Smooth muscle cell (in vitro differentiated cells): ENCODE data around the gene ZNF235. TPM values are rescaled to one million over a fixed set of nuclear protein-coding genes. Genes with fewer than 3 reads are reported as not detected.

Experiments
- DNase-seq: peaks from one replicate; lab custom pipeline; 2025; ENCODE audit not compliant: unreplicated experiment; lab: John Stamatoyannopoulos, UW
- H2AFZ ChIP-seq: fragments of 200-600 bp; sonication (generic); 2 replicates; pipeline ENCODE4 v1.6.0; 2016; ENCODE audit warnings: antibody characterized with exemption, low read depth, mild to moderate bottlenecking
- H3F3A ChIP-seq: fragments of 200-600 bp; sonication (generic); 2 replicates; pipeline ENCODE4 v1.6.0; 2017; ENCODE audit warnings: antibody characterized with exemption, low read depth
- H3K27ac ChIP-seq: fragments of 200-600 bp; sonication (generic); 2 replicates; pipeline ENCODE4 v1.5.1; 2016; ENCODE audit warnings: low read depth, mild to moderate bottlenecking
- H3K27me3 ChIP-seq: fragments of 200-600 bp; sonication (generic); 2 replicates; pipeline ENCODE4 v1.6.1; 2016; ENCODE audit warnings: low read depth, mild to moderate bottlenecking
- H3K36me3 ChIP-seq: fragments of 200-600 bp; sonication (generic); 2 replicates; pipeline ENCODE4 v1.5.1; 2016; ENCODE audit warnings: low read depth
- H3K4me1 ChIP-seq: fragments of 200-600 bp; sonication (generic); 2 replicates; pipeline ENCODE4 v1.5.1; 2016; ENCODE audit warnings: low read depth
- H3K4me2 ChIP-seq: fragments of 200-600 bp; sonication (generic); 2 replicates; pipeline ENCODE4 v1.6.0; 2016; ENCODE audit warnings: mild to moderate bottlenecking
- H3K4me3 ChIP-seq: fragments of 200-600 bp; sonication (generic); 2 replicates; pipeline ENCODE4 v1.5.1; 2016; ENCODE audit warnings: mild to moderate bottlenecking
- H3K79me2 ChIP-seq: fragments of 200-600 bp; sonication (generic); 2 replicates; pipeline ENCODE4 v1.6.0; 2016; ENCODE audit warnings: low read depth, mild to moderate bottlenecking
- H3K9ac ChIP-seq: fragments of 200-600 bp; sonication (generic); 2 replicates; pipeline ENCODE4 v1.6.0; 2016; ENCODE audit warnings: low read depth
- H3K9me3 ChIP-seq: fragments of 200-600 bp; sonication (generic); replicated peaks from 2 replicates; pipeline ENCODE4 v1.5.1; 2016; ENCODE audit warnings: low read depth
- H4K20me1 ChIP-seq: fragments of 200-600 bp; sonication (generic); 2 replicates; pipeline ENCODE4 v1.6.0; 2016; ENCODE audit warnings: low read depth
- WGBS: methylation state at CpG from one replicate; pipeline ENCODE4 v1.1.7; 2016; ENCODE audit warnings: low lambda C conversion rate; 5-methylcytosine and 5-hydroxymethylcytosine counted together
- polyA plus RNA-seq: library from polyadenylated mRNA; unstranded; fragments of >200 nt; fragmentation: Nextera tagmentation; extraction: Ambion mirVana; gene quantifications from 2 replicates; pipeline ENCODE4 v1.2.1, GENCODE V29; 2016
- small RNA-seq: library from RNA; depleted of rRNA; stranded (forward); fragments of <200 nt; gene quantifications from one replicate; pipeline ENCODE3, GENCODE V24; 2014
- total RNA-seq: library from RNA; depleted of rRNA; stranded (reverse); fragments of >200 nt; gene quantifications from 2 replicates; pipeline ENCODE4 v1.2.3, GENCODE V29; 2014
- TF ChIP-seq, protein P1 (sequence below): fragments of 200-600 bp; sonication (generic); IDR thresholded peaks from 2 replicates; pipeline ENCODE4 v1.5.1; 2017; ENCODE audit warnings: borderline replicate concordance, mild to moderate bottlenecking, antibody characterized with exemption; ENCODE audit not compliant: insufficient read depth, poor library complexity, severe bottlenecking

The ZNF235 gene
- total and polyA plus RNA-seq, 2 experiments from 2014 or later, result 0.85 to 1.3 TPM

DNA sequence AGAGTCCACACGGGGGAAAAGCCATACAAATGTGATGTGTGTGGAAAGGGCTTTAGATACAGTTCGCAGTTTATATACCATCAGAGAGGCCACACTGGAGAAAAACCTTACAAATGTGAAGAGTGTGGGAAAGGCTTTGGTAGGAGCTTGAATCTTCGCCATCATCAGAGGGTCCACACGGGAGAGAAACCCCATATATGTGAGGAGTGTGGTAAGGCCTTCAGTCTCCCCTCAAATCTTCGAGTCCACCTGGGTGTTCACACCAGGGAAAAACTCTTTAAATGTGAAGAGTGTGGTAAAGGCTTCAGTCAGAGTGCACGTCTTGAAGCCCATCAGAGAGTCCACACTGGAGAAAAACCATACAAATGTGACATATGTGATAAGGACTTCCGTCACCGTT, 68.4 kb downstream of the ZNF235 start:
- H3K9me3 ChIP-seq, result peaks cover 17% of the 10 kb centered on the region
- DNase-seq, result no peak
- H3K4me3 ChIP-seq, result no peak overlapping the region
- 95% methylated on average over 8 of the region's 8 CpGs for WGBS
- no peaks in the 10 kb centered on the region for H3K79me2 ChIP-seq
- H3F3A ChIP-seq, result no peaks in the 10 kb centered on the region
- no peak overlapping the region for H3K4me2 ChIP-seq
- no peaks in the 10 kb centered on the region for H4K20me1 ChIP-seq
- peaks cover 57% of the 10 kb centered on the region for H3K36me3 ChIP-seq
- H3K27me3 ChIP-seq, result no peaks in the 10 kb centered on the region
- no peak overlapping the region for H3K9ac ChIP-seq
- TF ChIP-seq, protein P1, sequence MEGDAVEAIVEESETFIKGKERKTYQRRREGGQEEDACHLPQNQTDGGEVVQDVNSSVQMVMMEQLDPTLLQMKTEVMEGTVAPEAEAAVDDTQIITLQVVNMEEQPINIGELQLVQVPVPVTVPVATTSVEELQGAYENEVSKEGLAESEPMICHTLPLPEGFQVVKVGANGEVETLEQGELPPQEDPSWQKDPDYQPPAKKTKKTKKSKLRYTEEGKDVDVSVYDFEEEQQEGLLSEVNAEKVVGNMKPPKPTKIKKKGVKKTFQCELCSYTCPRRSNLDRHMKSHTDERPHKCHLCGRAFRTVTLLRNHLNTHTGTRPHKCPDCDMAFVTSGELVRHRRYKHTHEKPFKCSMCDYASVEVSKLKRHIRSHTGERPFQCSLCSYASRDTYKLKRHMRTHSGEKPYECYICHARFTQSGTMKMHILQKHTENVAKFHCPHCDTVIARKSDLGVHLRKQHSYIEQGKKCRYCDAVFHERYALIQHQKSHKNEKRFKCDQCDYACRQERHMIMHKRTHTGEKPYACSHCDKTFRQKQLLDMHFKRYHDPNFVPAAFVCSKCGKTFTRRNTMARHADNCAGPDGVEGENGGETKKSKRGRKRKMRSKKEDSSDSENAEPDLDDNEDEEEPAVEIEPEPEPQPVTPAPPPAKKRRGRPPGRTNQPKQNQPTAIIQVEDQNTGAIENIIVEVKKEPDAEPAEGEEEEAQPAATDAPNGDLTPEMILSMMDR, result no peak
- H3K4me1 ChIP-seq, result no peaks in the 10 kb centered on the region
- no peak overlapping the region for H3K27ac ChIP-seq
- no peak overlapping the region for H2AFZ ChIP-seq

Small RNAs within 50 kb of the gene (small RNA-seq; reads per million reads assigned to genes)
- not detected for gene NDUFA3P1

Other genes with a start within 250 kb of the ZNF235 start
- 2.4 and 3.2 TPM in 2 replicates for gene ZNF284, start 232.9 kb downstream of the ZNF235 start, total RNA-seq
- gene ZNF284, start 232.9 kb downstream of the ZNF235 start, polyA plus RNA-seq, result 0.91 and 1.3 TPM in 2 replicates
- gene ZNF224, start 210.7 kb downstream of the ZNF235 start, total RNA-seq, result 22.4 and 27.1 TPM in 2 replicates
- 7.3 and 19.1 TPM in 2 replicates for gene ZNF224, start 210.7 kb downstream of the ZNF235 start, polyA plus RNA-seq
- gene ZNF225, start 191.6 kb downstream of the ZNF235 start, total RNA-seq, result 3.3 and 6.8 TPM in 2 replicates
- 2.5 and 3.1 TPM in 2 replicates for gene ZNF225, start 191.6 kb downstream of the ZNF235 start, polyA plus RNA-seq
- 4.6 and 4.8 TPM in 2 replicates for gene ZNF234, start 163.5 kb downstream of the ZNF235 start, total RNA-seq
- gene ZNF234, start 163.5 kb downstream of the ZNF235 start, polyA plus RNA-seq, result 3.2 and 3.8 TPM in 2 replicates
- gene ZNF226, start 139.9 kb downstream of the ZNF235 start, total RNA-seq, result 38.2 and 42.3 TPM in 2 replicates
- gene ZNF226, start 139.9 kb downstream of the ZNF235 start, polyA plus RNA-seq, result 36.0 and 39.4 TPM in 2 replicates
- gene ZNF227, start 92.5 kb downstream of the ZNF235 start, total RNA-seq, result 11.7 and 14.5 TPM in 2 replicates
- gene ZNF227, start 92.5 kb downstream of the ZNF235 start, polyA plus RNA-seq, result 5.9 and 7.1 TPM in 2 replicates
- 1.6 TPM in 1 of 2 replicates, not detected in the other for gene ZNF233, start 45.1 kb downstream of the ZNF235 start, total RNA-seq
- 0.72 and 0.86 TPM in 2 replicates for gene ZNF233, start 45.1 kb downstream of the ZNF235 start, polyA plus RNA-seq
- 6.9 and 7.8 TPM in 2 replicates for gene ZNF112, start 51.7 kb upstream of the ZNF235 start, total RNA-seq
- 2.0 and 2.2 TPM in 2 replicates for gene ZNF112, start 51.7 kb upstream of the ZNF235 start, polyA plus RNA-seq
- 4.9 and 6.7 TPM in 2 replicates for gene ZNF285, start 96.6 kb upstream of the ZNF235 start, total RNA-seq
- 3.7 and 5.2 TPM in 2 replicates for gene ZNF285, start 96.6 kb upstream of the ZNF235 start, polyA plus RNA-seq
- gene ZNF229, start 143.4 kb upstream of the ZNF235 start, total RNA-seq, result 8.2 and 12.3 TPM in 2 replicates
- gene ZNF229, start 143.4 kb upstream of the ZNF235 start, polyA plus RNA-seq, result 4.5 and 4.7 TPM in 2 replicates
- gene ZNF180, start 195.5 kb upstream of the ZNF235 start, total RNA-seq, result 8.5 and 9.2 TPM in 2 replicates
- 2.6 and 3.9 TPM in 2 replicates for gene ZNF180, start 195.5 kb upstream of the ZNF235 start, polyA plus RNA-seq
- not detected in 2 replicates for gene CEACAM20, start 224.7 kb upstream of the ZNF235 start, total RNA-seq
- gene CEACAM20, start 224.7 kb upstream of the ZNF235 start, polyA plus RNA-seq, result 0.08 TPM in 1 of 2 replicates, not detected in the other